HEK293T (cell line): Measurements from ENCODE around the gene CCNL2.

Experiments used
- CTCF ChIA-PET: fragments of 350-600 bp; formaldehyde crosslinking; extraction: SDS; loops from one replicate; lab custom pipeline; 2021; ENCODE audit warnings: antibody characterized with exemption, inconsistent platforms; lab: Yijun Ruan, JAX
- POLR2A ChIA-PET: fragments of 350-600 bp; formaldehyde crosslinking; extraction: SDS; loops from one replicate; lab custom pipeline; 2020; ENCODE audit warnings: antibody characterized with exemption, inconsistent platforms; lab: Yijun Ruan, JAX
- DNase-seq: peaks from one replicate; pipeline ENCODE4 v3.0.0; 2012; ENCODE audit warnings: mixed read lengths; ENCODE audit errors: extremely low spot score
- ARNT ChIP-seq: fragments of 450-650 bp; IDR thresholded peaks from 2 replicates; pipeline ENCODE4 v1.6.1; 2017; ENCODE audit warnings: mild to moderate bottlenecking
- BHLHE40 ChIP-seq: fragments of 450-650 bp; IDR thresholded peaks from 2 replicates; pipeline ENCODE4 v1.6.1; 2016; ENCODE audit warnings: mild to moderate bottlenecking, moderate library complexity, borderline replicate concordance
- CTBP1 ChIP-seq: fragments of 450-650 bp; IDR thresholded peaks from 2 replicates; pipeline ENCODE4 v1.6.1; 2016; ENCODE audit warnings: borderline replicate concordance
- ELF4 ChIP-seq: fragments of 450-650 bp; IDR thresholded peaks from 2 replicates; pipeline ENCODE4 v1.6.1; 2017; ENCODE audit warnings: antibody characterized with exemption
- FOXA1 ChIP-seq: fragments of 450-650 bp; IDR thresholded peaks from 2 replicates; pipeline ENCODE4 v1.6.1; 2016; ENCODE audit warnings: mild to moderate bottlenecking
- FOXK2 ChIP-seq: fragments of 450-650 bp; IDR thresholded peaks from 2 replicates; pipeline ENCODE4 v1.6.1; 2016; ENCODE audit warnings: mild to moderate bottlenecking
- FOXM1 ChIP-seq: fragments of 450-650 bp; IDR thresholded peaks from 2 replicates; pipeline ENCODE4 v1.6.1; 2017; ENCODE audit warnings: mild to moderate bottlenecking, borderline replicate concordance
- HDGF ChIP-seq: fragments of 450-650 bp; IDR thresholded peaks from 2 replicates; pipeline ENCODE4 v1.6.1; 2017; ENCODE audit warnings: antibody characterized with exemption, borderline replicate concordance
- L3MBTL2 ChIP-seq: fragments of 450-650 bp; conservative IDR thresholded peaks from 2 replicates; pipeline ENCODE4 v1.6.1; 2016; ENCODE audit warnings: mild to moderate bottlenecking
- LEF1 ChIP-seq: fragments of 450-650 bp; IDR thresholded peaks from 2 replicates; pipeline ENCODE4 v1.6.1; 2017; ENCODE audit warnings: mild to moderate bottlenecking, borderline replicate concordance
- NFRKB ChIP-seq: fragments of 450-650 bp; IDR thresholded peaks from 2 replicates; pipeline ENCODE4 v1.6.1; 2016; ENCODE audit warnings: mild to moderate bottlenecking, moderate library complexity
- PKNOX1 ChIP-seq: fragments of 450-650 bp; IDR thresholded peaks from 2 replicates; pipeline ENCODE4 v1.6.1; 2016
- SP1 ChIP-seq: fragments of 450-650 bp; IDR thresholded peaks from 2 replicates; pipeline ENCODE4 v1.6.1; 2017
- SUZ12 ChIP-seq: fragments of 450-650 bp; IDR thresholded peaks from 2 replicates; pipeline ENCODE4 v1.6.1; 2016; ENCODE audit warnings: mild to moderate bottlenecking
- TARDBP ChIP-seq: fragments of 450-650 bp; IDR thresholded peaks from 2 replicates; pipeline ENCODE4 v1.6.1; 2016
- ZNF384 ChIP-seq: fragments of 450-650 bp; IDR thresholded peaks from 2 replicates; pipeline ENCODE4 v1.6.1; 2016

The CCNL2 gene

GRCh38 chr1:1435106-1435903 lies 36.2 kb upstream of the CCNL2 start, which contains the start of gene VWA1:
Gene VWA1 (plus strand): TSS chr1:1435690. CDS start chr1:1435749, 59 bp downstream.
- DNase-seq, result peak; percentile 92
- ChIA-PET POLR2A (interaction anchor here (1.5 kb wide), 1 partner anchor 36 kb away, joined by 5 read pairs; the partner anchor contains the start of gene CCNL2), CTCF (no interaction called here)
- TF ChIP-seq SUZ12, result no peak
- TF ChIP-seq HDGF, result 0 out of 2 replicates have a peak, but pooled peaks have one; percentile 49
- no peak for TF ChIP-seq FOXA1
- no peak for TF ChIP-seq LEF1
- TF ChIP-seq NFRKB, result no peak
- no peak for TF ChIP-seq ZNF384

GRCh38 chr1:1434824-1435105 lies 35.6 kb upstream of the CCNL2 start:
- POLR2A ChIA-PET, result interaction anchor here (1.5 to 2.2 kb wide), 2 partner anchors 27 to 36 kb away, joined by 5 to 10 read pairs; partner anchors contain the start of gene CCNL2
- peak; percentile 6 for DNase-seq
- CTCF ChIA-PET, result no interaction called here
- TF ChIP-seq FOXK2 (no peak), LEF1 (no peak), HDGF (no peak), ELF4 (no peak), BHLHE40 (no peak), ARNT (no peak), FOXA1 (no peak), ZNF384 (no peak), CTBP1 (no peak), L3MBTL2 (no peak), PKNOX1 (no peak)

GRCh38 chr1:1434131-1434823 lies 35.1 kb upstream of the CCNL2 start:
- CTCF ChIA-PET, result interaction anchor here (0.8 kb wide), 1 partner anchor 35 kb away, joined by 3 read pairs; the partner anchor contains the start of gene CCNL2
- no peak for DNase-seq
- POLR2A ChIA-PET, result interaction anchor here (1.3 to 2.2 kb wide), 3 partner anchors 26 to 35 kb away, joined by 5 to 10 read pairs (median 5); partner anchors contain the start of gene CCNL2
- no peak for TF ChIP-seq L3MBTL2
- no peak for TF ChIP-seq SP1
- TF ChIP-seq ARNT, result no peak
- no peak for TF ChIP-seq FOXK2

GRCh38 chr1:1433804-1434130 lies 34.6 kb upstream of the CCNL2 start:
- TF ChIP-seq ARNT (no peak), ELF4 (no peak), FOXK2 (no peak)
- POLR2A ChIA-PET, result interaction anchor here (1.3 to 2.2 kb wide), 2 partner anchors 26 to 35 kb away, joined by 5 to 10 read pairs; partner anchors contain the start of gene CCNL2
- CTCF ChIA-PET, result interaction anchor here (0.8 kb wide), 1 partner anchor 35 kb away, joined by 3 read pairs; the partner anchor contains the start of gene CCNL2
- peak; percentile 14 for DNase-seq

GRCh38 chr1:1432951-1433803 lies 34.0 kb upstream of the CCNL2 start:
- TF ChIP-seq ARNT, result no peak
- TF ChIP-seq L3MBTL2, result no peak
- TF ChIP-seq ZNF384, result no peak
- no peak for TF ChIP-seq PKNOX1
- no peak for TF ChIP-seq NFRKB
- no peak for TF ChIP-seq ELF4
- no peak for TF ChIP-seq TARDBP
- TF ChIP-seq FOXA1, result no peak
- TF ChIP-seq FOXK2, result no peak
- TF ChIP-seq SUZ12, result no peak
- no peak for TF ChIP-seq HDGF
- no peak for TF ChIP-seq LEF1
- TF ChIP-seq BHLHE40, result no peak
- TF ChIP-seq SP1, result no peak
- TF ChIP-seq CTBP1, result no peak
- no peak for TF ChIP-seq FOXM1
- POLR2A ChIA-PET, result interaction anchor here (1.3 to 2.2 kb wide), 2 partner anchors 25 to 34 kb away, joined by 5 to 10 read pairs; partner anchors contain the start of gene CCNL2
- CTCF ChIA-PET, result interaction anchor here (0.8 to 3.0 kb wide), 2 partner anchors 8 to 34 kb away, joined by 3 to 13 read pairs; partner anchors contain the start of gene CCNL2
- DNase-seq, result peak; percentile 10

GRCh38 chr1:1432274-1432950 lies 33.3 kb upstream of the CCNL2 start:
- CTCF ChIA-PET, result interaction anchor here (3.0 kb wide), 1 partner anchor 9 kb away, joined by 13 read pairs; no protein-coding TSS in a partner anchor
- TF ChIP-seq L3MBTL2 (no peak), LEF1 (no peak), FOXM1 (no peak), NFRKB (no peak), SUZ12 (no peak), TARDBP (no peak), PKNOX1 (no peak), HDGF (no peak), SP1 (no peak), FOXK2 (no peak)
- POLR2A ChIA-PET, result interaction anchor here (2.2 kb wide), 1 partner anchor 25 kb away, joined by 10 read pairs; no protein-coding TSS in a partner anchor
- no peak for DNase-seq
